Neural cell (in vitro differentiated cells): ENCODE results near the gene INPP4B. TPM values are rescaled to one million over a fixed set of nuclear protein-coding genes. Genes with fewer than 3 reads are reported as not detected.

ENCODE experiments used
- H2AFZ ChIP-seq: fragments of 200-600, 300-800 bp; sonication (generic), shearing (Covaris generic); 2 replicates; pipeline ENCODE4 v1.6.0; 2014; ENCODE audit warnings: low read depth, mild to moderate bottlenecking, antibody characterized with exemption, low read length, moderate library complexity
- H3F3A ChIP-seq: fragments of 200-600 bp; shearing (Covaris generic); 2 replicates; pipeline ENCODE4 v1.6.1; 2016; ENCODE audit warnings: mild to moderate bottlenecking, moderate library complexity, mixed read lengths, antibody characterized with exemption, low read length; ENCODE audit not compliant: insufficient read depth, poor library complexity, severe bottlenecking
- H3K27ac ChIP-seq: fragments of 200-600, 300-800 bp; sonication (generic), shearing (Covaris generic); 2 replicates; pipeline ENCODE4 v1.5.1; 2014; ENCODE audit warnings: mild to moderate bottlenecking, low read length, moderate library complexity
- H3K27me3 ChIP-seq: fragments of 300-800, 200-600 bp; sonication (generic), shearing (Covaris generic); 2 replicates; pipeline ENCODE4 v1.6.0; 2014; ENCODE audit warnings: mild to moderate bottlenecking, low read depth, low read length, moderate library complexity; ENCODE audit not compliant: insufficient read depth
- H3K36me3 ChIP-seq: fragments of 300-800, 200-600 bp; sonication (generic), shearing (Covaris generic); 2 replicates; pipeline ENCODE4 v1.5.1; 2014; ENCODE audit warnings: mild to moderate bottlenecking, antibody characterized with exemption, low read length, moderate library complexity; ENCODE audit not compliant: insufficient read depth
- H3K4me2 ChIP-seq: fragments of 300-800, 200-600 bp; sonication (generic), shearing (Covaris generic); 2 replicates; pipeline ENCODE4 v1.6.0; 2014; ENCODE audit warnings: mild to moderate bottlenecking, low read length
- H3K4me3 ChIP-seq: fragments of 300-800, 200-600 bp; sonication (generic), shearing (Covaris generic); 2 replicates; pipeline ENCODE4 v1.5.1; 2014; ENCODE audit warnings: mild to moderate bottlenecking, low read length, moderate library complexity
- H3K79me2 ChIP-seq: fragments of 200-600 bp; shearing (Covaris generic); replicated peaks from 2 replicates; pipeline ENCODE4 v1.6.0; 2014; ENCODE audit warnings: mild to moderate bottlenecking, low read length, moderate library complexity; ENCODE audit not compliant: insufficient read depth
- H3K9ac ChIP-seq: fragments of 300-800, 200-600 bp; sonication (generic), shearing (Covaris generic); 2 replicates; pipeline ENCODE4 v1.6.1; 2016; ENCODE audit warnings: mild to moderate bottlenecking, low read length, mixed read lengths
- H3K9me2 ChIP-seq: fragments of 200-600 bp; shearing (Covaris generic); 2 replicates; pipeline ENCODE4 v1.6.1; 2016; ENCODE audit warnings: mild to moderate bottlenecking, low read length, mixed read lengths; ENCODE audit not compliant: insufficient read depth
- H3K9me3 ChIP-seq: fragments of 200-600, 300-800 bp; sonication (generic), shearing (Covaris generic); 2 replicates; pipeline ENCODE4 v1.6.1; 2016; ENCODE audit warnings: mild to moderate bottlenecking, mixed run types, low read length, moderate library complexity, mixed read lengths
- H4K20me1 ChIP-seq: fragments of 200-600 bp; shearing (Covaris generic); 2 replicates; pipeline ENCODE4 v1.6.1; 2016; ENCODE audit warnings: mild to moderate bottlenecking, mixed run types; ENCODE audit not compliant: insufficient read depth
- EP300 ChIP-seq: fragments of 450-650 bp; conservative IDR thresholded peaks from 2 replicates; pipeline ENCODE4 v1.6.1; 2014; ENCODE audit warnings: antibody characterized with exemption, mild to moderate bottlenecking, moderate library complexity; ENCODE audit not compliant: poor library complexity, severe bottlenecking
- EZH2 ChIP-seq: fragments of 200-600, 300-800 bp; shearing (Covaris generic), sonication (generic); IDR thresholded peaks from 2 replicates; pipeline ENCODE4 v1.6.1; 2014; ENCODE audit warnings: antibody characterized with exemption, low read length, borderline replicate concordance, mild to moderate bottlenecking; ENCODE audit not compliant: insufficient read depth, poor library complexity, severe bottlenecking
- MXI1 ChIP-seq: fragments of 450-650 bp; conservative IDR thresholded peaks from 2 replicates; pipeline ENCODE4 v1.6.1; 2014; ENCODE audit warnings: antibody characterized with exemption, mild to moderate bottlenecking; ENCODE audit not compliant: poor library complexity, severe bottlenecking
- POLR2AphosphoS5 ChIP-seq: IDR thresholded peaks from 2 replicates; pipeline ENCODE4 v1.6.1; 2012
- RAD21 ChIP-seq: fragments of 450-650 bp; conservative IDR thresholded peaks from 2 replicates; pipeline ENCODE4 v1.6.1; 2014; ENCODE audit warnings: antibody characterized with exemption, mild to moderate bottlenecking, moderate library complexity
- SMC3 ChIP-seq: fragments of 450-650 bp; conservative IDR thresholded peaks from 2 replicates; pipeline ENCODE4 v1.6.1; 2014; ENCODE audit warnings: antibody characterized with exemption, mild to moderate bottlenecking, moderate library complexity; ENCODE audit not compliant: poor library complexity
- TAF1 ChIP-seq: IDR thresholded peaks from 2 replicates; pipeline ENCODE4 v1.6.1; 2012; ENCODE audit warnings: low read depth
- polyA plus RNA-seq: library from polyadenylated mRNA; depleted of rRNA; stranded (reverse); fragments of >200 nt; gene quantifications from 2 replicates; pipeline ENCODE4 v1.2.3, GENCODE V29; 2014
- TF ChIP-seq, protein P1 (sequence below): fragments of 450-650 bp; IDR thresholded peaks from 2 replicates; pipeline ENCODE4 v1.5.1; 2014; ENCODE audit warnings: antibody characterized with exemption, mild to moderate bottlenecking, moderate library complexity; ENCODE audit not compliant: poor library complexity, severe bottlenecking
- TF ChIP-seq, protein P2 (sequence below): IDR thresholded peaks from 2 replicates; pipeline ENCODE4 v1.6.1; 2012; ENCODE audit warnings: borderline replicate concordance

Gene INPP4B
- polyA plus RNA-seq, 1 donor from 2014 or later: 0.30 TPM

DNA sequence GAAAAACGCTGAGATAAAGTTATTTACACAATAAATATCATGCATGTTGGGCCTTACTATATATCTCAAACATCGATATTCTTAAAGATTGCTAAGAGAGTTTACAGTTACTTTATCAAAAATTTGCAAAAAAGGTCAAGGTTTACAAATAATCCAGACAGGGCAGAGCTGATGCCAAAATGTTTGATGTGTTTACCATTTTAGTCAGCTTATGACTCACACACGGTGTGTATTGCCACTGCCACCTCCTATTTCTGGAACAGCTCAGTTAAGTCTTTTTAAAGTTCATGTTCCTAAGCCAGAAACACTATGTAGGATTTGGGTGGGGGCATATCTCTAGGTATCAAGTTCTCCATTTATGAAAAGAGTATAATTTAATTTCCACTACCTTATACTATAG is 580.6 kb downstream of the INPP4B start:
- Histone ChIP-seq H3K27ac (no peak overlapping the region), H3K9me3 (no peaks in the 10 kb centered on the region), H3K36me3 (no peaks in the 10 kb centered on the region), H3K4me2 (no peak overlapping the region), H3K9me2 (no peaks in the 10 kb centered on the region), H3K27me3 (no peaks in the 10 kb centered on the region), H3K4me3 (no peak overlapping the region), H3K9ac (no peak overlapping the region), H3F3A (no peaks in the 10 kb centered on the region), H2AFZ (no peak overlapping the region), H3K79me2 (no peaks in the 10 kb centered on the region), H4K20me1 (no peaks in the 10 kb centered on the region)
- TF ChIP-seq RAD21: no peak
- TF ChIP-seq POLR2AphosphoS5: no peak
- no peak for TF ChIP-seq EZH2
- TF ChIP-seq, protein P1, sequence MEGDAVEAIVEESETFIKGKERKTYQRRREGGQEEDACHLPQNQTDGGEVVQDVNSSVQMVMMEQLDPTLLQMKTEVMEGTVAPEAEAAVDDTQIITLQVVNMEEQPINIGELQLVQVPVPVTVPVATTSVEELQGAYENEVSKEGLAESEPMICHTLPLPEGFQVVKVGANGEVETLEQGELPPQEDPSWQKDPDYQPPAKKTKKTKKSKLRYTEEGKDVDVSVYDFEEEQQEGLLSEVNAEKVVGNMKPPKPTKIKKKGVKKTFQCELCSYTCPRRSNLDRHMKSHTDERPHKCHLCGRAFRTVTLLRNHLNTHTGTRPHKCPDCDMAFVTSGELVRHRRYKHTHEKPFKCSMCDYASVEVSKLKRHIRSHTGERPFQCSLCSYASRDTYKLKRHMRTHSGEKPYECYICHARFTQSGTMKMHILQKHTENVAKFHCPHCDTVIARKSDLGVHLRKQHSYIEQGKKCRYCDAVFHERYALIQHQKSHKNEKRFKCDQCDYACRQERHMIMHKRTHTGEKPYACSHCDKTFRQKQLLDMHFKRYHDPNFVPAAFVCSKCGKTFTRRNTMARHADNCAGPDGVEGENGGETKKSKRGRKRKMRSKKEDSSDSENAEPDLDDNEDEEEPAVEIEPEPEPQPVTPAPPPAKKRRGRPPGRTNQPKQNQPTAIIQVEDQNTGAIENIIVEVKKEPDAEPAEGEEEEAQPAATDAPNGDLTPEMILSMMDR: no peak
- no peak for TF ChIP-seq EP300
- TF ChIP-seq, protein P2, sequence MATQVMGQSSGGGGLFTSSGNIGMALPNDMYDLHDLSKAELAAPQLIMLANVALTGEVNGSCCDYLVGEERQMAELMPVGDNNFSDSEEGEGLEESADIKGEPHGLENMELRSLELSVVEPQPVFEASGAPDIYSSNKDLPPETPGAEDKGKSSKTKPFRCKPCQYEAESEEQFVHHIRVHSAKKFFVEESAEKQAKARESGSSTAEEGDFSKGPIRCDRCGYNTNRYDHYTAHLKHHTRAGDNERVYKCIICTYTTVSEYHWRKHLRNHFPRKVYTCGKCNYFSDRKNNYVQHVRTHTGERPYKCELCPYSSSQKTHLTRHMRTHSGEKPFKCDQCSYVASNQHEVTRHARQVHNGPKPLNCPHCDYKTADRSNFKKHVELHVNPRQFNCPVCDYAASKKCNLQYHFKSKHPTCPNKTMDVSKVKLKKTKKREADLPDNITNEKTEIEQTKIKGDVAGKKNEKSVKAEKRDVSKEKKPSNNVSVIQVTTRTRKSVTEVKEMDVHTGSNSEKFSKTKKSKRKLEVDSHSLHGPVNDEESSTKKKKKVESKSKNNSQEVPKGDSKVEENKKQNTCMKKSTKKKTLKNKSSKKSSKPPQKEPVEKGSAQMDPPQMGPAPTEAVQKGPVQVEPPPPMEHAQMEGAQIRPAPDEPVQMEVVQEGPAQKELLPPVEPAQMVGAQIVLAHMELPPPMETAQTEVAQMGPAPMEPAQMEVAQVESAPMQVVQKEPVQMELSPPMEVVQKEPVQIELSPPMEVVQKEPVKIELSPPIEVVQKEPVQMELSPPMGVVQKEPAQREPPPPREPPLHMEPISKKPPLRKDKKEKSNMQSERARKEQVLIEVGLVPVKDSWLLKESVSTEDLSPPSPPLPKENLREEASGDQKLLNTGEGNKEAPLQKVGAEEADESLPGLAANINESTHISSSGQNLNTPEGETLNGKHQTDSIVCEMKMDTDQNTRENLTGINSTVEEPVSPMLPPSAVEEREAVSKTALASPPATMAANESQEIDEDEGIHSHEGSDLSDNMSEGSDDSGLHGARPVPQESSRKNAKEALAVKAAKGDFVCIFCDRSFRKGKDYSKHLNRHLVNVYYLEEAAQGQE: no peak

DNA sequence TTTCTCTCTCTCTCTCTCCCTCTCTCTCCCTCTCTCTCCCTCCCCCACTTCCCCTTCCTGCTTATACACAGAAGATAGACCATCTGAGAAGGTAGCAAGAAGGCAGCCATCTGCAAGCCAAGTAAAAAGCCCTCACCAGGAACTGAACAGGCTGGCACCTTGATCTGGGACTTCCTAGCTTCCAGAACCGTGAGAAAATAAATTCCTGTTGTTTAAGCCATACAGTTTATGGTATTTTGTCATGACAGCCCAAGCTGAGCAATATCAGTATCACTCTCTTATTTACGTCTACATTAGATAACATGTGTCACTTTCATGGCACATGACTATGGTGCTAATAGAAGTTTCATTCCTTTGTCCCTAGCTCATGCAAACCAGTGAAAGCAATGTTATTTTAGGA is 581.1 kb downstream of the INPP4B start:
- Histone ChIP-seq H3K4me3 (no peak overlapping the region), H3K4me2 (no peak overlapping the region), H3F3A (no peaks in the 10 kb centered on the region), H3K27me3 (no peaks in the 10 kb centered on the region), H3K9ac (no peak overlapping the region), H3K9me2 (no peaks in the 10 kb centered on the region), H4K20me1 (no peaks in the 10 kb centered on the region), H3K36me3 (no peaks in the 10 kb centered on the region), H2AFZ (no peak overlapping the region), H3K9me3 (no peaks in the 10 kb centered on the region), H3K79me2 (no peaks in the 10 kb centered on the region), H3K27ac (no peak overlapping the region)
- TF ChIP-seq SMC3: no peak
- no peak for TF ChIP-seq EZH2
- no peak for TF ChIP-seq RAD21
- TF ChIP-seq, protein P2: no peak
- TF ChIP-seq, protein P1: no peak
- no peak for TF ChIP-seq MXI1
- TF ChIP-seq EP300: no peak
- TF ChIP-seq POLR2AphosphoS5: no peak
- no peak for TF ChIP-seq TAF1
